ENCODE measurements around the gene SFXN1. TPM values are rescaled to one million over a fixed set of nuclear protein-coding genes. Genes with fewer than 3 reads are reported as not detected.

Gene SFXN1
- total RNA-seq, 5 donors from 2014 or later (not counting 1 experiment from before 2014, with no cell fraction given) = 78.8 to 97.0 (median 84.1) TPM

GRCh38 chr5:175557778-175558177 is 79.4 kb downstream of the SFXN1 start:
- no peak overlapping the region for H3K4me3 Mint-ChIP-seq
- DNase-seq (no peak), ATAC-seq (replicated peaks in 1 of 4) (no peak)
- H3K27ac ChIP-seq (ENCODE audit: low read length) = no peak overlapping the region
- no peaks in the 10 kb centered on the region for H3K9me3 ChIP-seq
- H3K27ac Mint-ChIP-seq = no peak overlapping the region
- POLR2A ChIA-PET = no interaction called here
- peaks cover 0 to 2% (median 0%) of the 10 kb centered on the region in 3 donors for H3K4me1 Mint-ChIP-seq
- WGBS (ENCODE audit: insufficient coverage) = no CpG with 5 or more reads among the region's 5 CpGs
- CTCF ChIA-PET = interaction anchor here in 1 of 2 donors (0.7 kb wide), 1 partner anchor 136 kb away, joined by 4 read pairs; no protein-coding TSS in a partner anchor
- no peak overlapping the region for H3K4me3 ChIP-seq (ENCODE audit: control insufficient read depth in 1 of 2, extremely low read depth in 1 of 2, low read length in 1 of 2)
- H3K27me3 Mint-ChIP-seq = peaks cover 0 to 13% of the 10 kb centered on the region in 2 donors
- H3K27me3 ChIP-seq (replicated peaks in 1 of 2; ENCODE audit: control insufficient read depth in 2 of 2, extremely low read depth in 1 of 2, insufficient read depth in 2 of 2, low read length in 1 of 2) = no peaks in the 10 kb centered on the region
- H3K36me3 Mint-ChIP-seq = no peaks in the 10 kb centered on the region
- H3K36me3 ChIP-seq (ENCODE audit: control insufficient read depth in 2 of 2, extremely low read depth in 1 of 2, insufficient read depth in 1 of 2, low read length in 1 of 2) = no peaks in the 10 kb centered on the region
- H3K4me1 ChIP-seq (ENCODE audit: control insufficient read depth in 1 of 2, extremely low read depth in 1 of 2, insufficient read depth in 2 of 2, low read length in 2 of 2) = no peaks in the 10 kb centered on the region
- H3K9me3 Mint-ChIP-seq = no peaks in the 10 kb centered on the region

- ChIA-PET POLR2A (no interaction called here), CTCF (interaction anchor here (0.6 kb wide), 2 partner anchors 82 to 132 kb away, joined by 3 to 8 read pairs; no protein-coding TSS in a partner anchor)
- DNase-seq (no peak), ATAC-seq (replicated peaks in 1 of 4) (no peak)
- no peak overlapping the region for H3K27ac ChIP-seq (ENCODE audit: low read length)
- peaks cover 0 to 2% (median 0%) of the 10 kb centered on the region in 3 donors for H3K4me1 Mint-ChIP-seq
- 87% methylated on average over 1 of the region's 9 CpGs for WGBS (ENCODE audit: insufficient coverage)
- no peak overlapping the region for H3K4me3 ChIP-seq (ENCODE audit: control insufficient read depth in 1 of 2, extremely low read depth in 1 of 2, low read length in 1 of 2)
- H3K9me3 ChIP-seq = no peaks in the 10 kb centered on the region
- peaks cover 0 to 10% of the 10 kb centered on the region in 2 donors for H3K27me3 Mint-ChIP-seq
- no peak overlapping the region for H3K4me3 Mint-ChIP-seq
- no peak overlapping the region for H3K27ac Mint-ChIP-seq
- no peaks in the 10 kb centered on the region for H3K9me3 Mint-ChIP-seq
- H3K4me1 ChIP-seq (ENCODE audit: control insufficient read depth in 1 of 2, extremely low read depth in 1 of 2, insufficient read depth in 2 of 2, low read length in 2 of 2) = no peaks in the 10 kb centered on the region
- H3K36me3 ChIP-seq (ENCODE audit: control insufficient read depth in 2 of 2, extremely low read depth in 1 of 2, insufficient read depth in 1 of 2, low read length in 1 of 2) = no peaks in the 10 kb centered on the region
- H3K27me3 ChIP-seq (replicated peaks in 1 of 2; ENCODE audit: control insufficient read depth in 2 of 2, extremely low read depth in 1 of 2, insufficient read depth in 2 of 2, low read length in 1 of 2) = peaks cover 0 to 4% of the 10 kb centered on the region in 2 experiments
- H3K36me3 Mint-ChIP-seq = no peaks in the 10 kb centered on the region
These were observed 80.6 kb downstream of the SFXN1 start for GRCh38 chr5:175558801-175559480.

- Histone ChIP-seq H3K27me3 (replicated peaks in 1 of 2; ENCODE audit: control insufficient read depth in 2 of 2, extremely low read depth in 1 of 2, insufficient read depth in 2 of 2, low read length in 1 of 2) (peaks cover 0 to 4% of the 10 kb centered on the region in 2 experiments), H3K36me3 (ENCODE audit: control insufficient read depth in 2 of 2, extremely low read depth in 1 of 2, insufficient read depth in 1 of 2, low read length in 1 of 2) (no peaks in the 10 kb centered on the region), H3K9me3 (no peaks in the 10 kb centered on the region), H3K4me1 (ENCODE audit: control insufficient read depth in 1 of 2, extremely low read depth in 1 of 2, insufficient read depth in 2 of 2, low read length in 2 of 2) (no peaks in the 10 kb centered on the region), H3K4me3 (ENCODE audit: control insufficient read depth in 1 of 2, extremely low read depth in 1 of 2, low read length in 1 of 2) (no peak overlapping the region), H3K27ac (ENCODE audit: low read length) (no peak overlapping the region)
- Mint-ChIP-seq H3K4me1 (peaks cover 0 to 2% (median 0%) of the 10 kb centered on the region in 3 donors), H3K9me3 (no peaks in the 10 kb centered on the region), H3K36me3 (no peaks in the 10 kb centered on the region), H3K27ac (no peak overlapping the region), H3K4me3 (no peak overlapping the region), H3K27me3 (peaks cover 0 to 7% of the 10 kb centered on the region in 2 donors)
- DNase-seq (no peak), ATAC-seq (replicated peaks in 1 of 4) (no peak)
- no CpG with 5 or more reads among the region's 2 CpGs for WGBS (ENCODE audit: insufficient coverage)
- POLR2A ChIA-PET = no interaction called here
- CTCF ChIA-PET = interaction anchor here in 1 of 2 donors (0.6 kb wide), 2 partner anchors 34 to 131 kb away, joined by 4 to 8 read pairs; no protein-coding TSS in a partner anchor
These were observed 81.7 kb downstream of the SFXN1 start for GRCh38 chr5:175560011-175560410.

- Histone ChIP-seq H3K36me3 (ENCODE audit: control insufficient read depth in 2 of 2, extremely low read depth in 1 of 2, insufficient read depth in 1 of 2, low read length in 1 of 2) (no peaks in the 10 kb centered on the region), H3K4me1 (ENCODE audit: control insufficient read depth in 1 of 2, extremely low read depth in 1 of 2, insufficient read depth in 2 of 2, low read length in 2 of 2) (no peaks in the 10 kb centered on the region), H3K9me3 (no peaks in the 10 kb centered on the region), H3K27me3 (replicated peaks in 1 of 2; ENCODE audit: control insufficient read depth in 2 of 2, extremely low read depth in 1 of 2, insufficient read depth in 2 of 2, low read length in 1 of 2) (peaks cover 0 to 4% of the 10 kb centered on the region in 2 experiments), H3K4me3 (ENCODE audit: control insufficient read depth in 1 of 2, extremely low read depth in 1 of 2, low read length in 1 of 2) (no peak overlapping the region), H3K27ac (ENCODE audit: low read length) (no peak overlapping the region)
- 80% methylated on average over 1 of the region's 5 CpGs for whole genome bisulfite sequencing (ENCODE audit: insufficient coverage)
- no peak for DNase-seq
- ChIA-PET CTCF (no interaction called here), POLR2A (interaction anchor here in 1 of 2 donors (0.6 kb wide), 1 partner anchor 109 kb away, joined by 3 read pairs; no protein-coding TSS in a partner anchor)
- ATAC-seq (replicated peaks in 1 of 4) = no peak
- Mint-ChIP-seq H3K4me1 (peaks cover 0 to 2% (median 0%) of the 10 kb centered on the region in 3 donors), H3K27ac (no peak overlapping the region), H3K9me3 (no peaks in the 10 kb centered on the region), H3K27me3 (peaks cover 0 to 6% of the 10 kb centered on the region in 2 donors), H3K36me3 (no peaks in the 10 kb centered on the region), H3K4me3 (no peak overlapping the region)
These were observed 82.7 kb downstream of the SFXN1 start for GRCh38 chr5:175561085-175561484.

GRCh38 chr5:175564716-175565115 is 86.4 kb downstream of the SFXN1 start:
- no peaks in the 10 kb centered on the region for H3K9me3 Mint-ChIP-seq
- H3K27me3 Mint-ChIP-seq = peaks cover 0 to 2% of the 10 kb centered on the region in 2 donors
- ChIA-PET POLR2A (no interaction called here), CTCF (interaction anchor here in 1 of 2 donors (0.7 kb wide), 1 partner anchor 40 kb away, joined by 3 read pairs; no protein-coding TSS in a partner anchor)
- no peaks in the 10 kb centered on the region for H3K36me3 Mint-ChIP-seq
- WGBS (ENCODE audit: insufficient coverage) = 40% methylated on average over 1 of the region's 1 CpG
- Histone ChIP-seq H3K27ac (ENCODE audit: low read length) (no peak overlapping the region), H3K4me3 (ENCODE audit: control insufficient read depth in 1 of 2, extremely low read depth in 1 of 2, low read length in 1 of 2) (no peak overlapping the region), H3K36me3 (ENCODE audit: control insufficient read depth in 2 of 2, extremely low read depth in 1 of 2, insufficient read depth in 1 of 2, low read length in 1 of 2) (no peaks in the 10 kb centered on the region), H3K4me1 (ENCODE audit: control insufficient read depth in 1 of 2, extremely low read depth in 1 of 2, insufficient read depth in 2 of 2, low read length in 2 of 2) (no peaks in the 10 kb centered on the region), H3K27me3 (replicated peaks in 1 of 2; ENCODE audit: control insufficient read depth in 2 of 2, extremely low read depth in 1 of 2, insufficient read depth in 2 of 2, low read length in 1 of 2) (peaks cover 0 to 4% of the 10 kb centered on the region in 2 experiments), H3K9me3 (no peaks in the 10 kb centered on the region)
- ATAC-seq (replicated peaks in 1 of 4) = no peak
- H3K4me3 Mint-ChIP-seq = no peak overlapping the region
- H3K4me1 Mint-ChIP-seq = peaks cover 2 to 5% (median 5%) of the 10 kb centered on the region in 3 donors
- H3K27ac Mint-ChIP-seq = no peak overlapping the region
- DNase-seq = no peak

- ATAC-seq (replicated peaks in 1 of 4) (no peak), DNase-seq (no peak)
- POLR2A ChIA-PET = no interaction called here
- H3K4me3 Mint-ChIP-seq = no peak overlapping the region
- H3K9me3 Mint-ChIP-seq = no peaks in the 10 kb centered on the region
- no peak overlapping the region for H3K27ac Mint-ChIP-seq
- H3K27me3 Mint-ChIP-seq = peaks cover 0 to 2% of the 10 kb centered on the region in 2 donors
- no peaks in the 10 kb centered on the region for H3K9me3 ChIP-seq
- no peaks in the 10 kb centered on the region for H3K36me3 ChIP-seq (ENCODE audit: control insufficient read depth in 2 of 2, extremely low read depth in 1 of 2, insufficient read depth in 1 of 2, low read length in 1 of 2)
- no peak overlapping the region for H3K4me3 ChIP-seq (ENCODE audit: control insufficient read depth in 1 of 2, extremely low read depth in 1 of 2, low read length in 1 of 2)
- CTCF ChIA-PET = no interaction called here
- no peaks in the 10 kb centered on the region for H3K4me1 ChIP-seq (ENCODE audit: control insufficient read depth in 1 of 2, extremely low read depth in 1 of 2, insufficient read depth in 2 of 2, low read length in 2 of 2)
- peaks cover 0 to 5% (median 5%) of the 10 kb centered on the region in 3 donors for H3K4me1 Mint-ChIP-seq
- no CpG with 5 or more reads among the region's 2 CpGs for WGBS (ENCODE audit: insufficient coverage)
- no peak overlapping the region for H3K27ac ChIP-seq (ENCODE audit: low read length)
- H3K36me3 Mint-ChIP-seq = no peaks in the 10 kb centered on the region
- peaks cover 0 to 8% of the 10 kb centered on the region in 2 experiments for H3K27me3 ChIP-seq (replicated peaks in 1 of 2; ENCODE audit: control insufficient read depth in 2 of 2, extremely low read depth in 1 of 2, insufficient read depth in 2 of 2, low read length in 1 of 2)
These were observed 88.3 kb downstream of the SFXN1 start for GRCh38 chr5:175566697-175567096.

All from T-cell (primary cell).